ENCODE data around the gene CPSF2. TPM values are rescaled to one million over a fixed set of nuclear protein-coding genes. Genes with fewer than 3 reads are reported as not detected.

Gene CPSF2
- total RNA-seq (10 to 100 TPM; 25.1 to 67.7 (median 46.7) TPM), polyA plus RNA-seq (10 to 100 TPM in 1 of 3 donors, 1 to 10 TPM in 2; 4.3 to 70.4 (median 6.9) TPM)
- long read RNA-seq, donor 1, full-length matches to known transcripts: 2 of 11 reads
- long read RNA-seq, donor 1, partial matches to known transcripts: 9 of 11 reads
- long read RNA-seq, donor 1, other reads (novel, unspliced or antisense): 0 of 11 reads
- long read RNA-seq, donor 2, full-length matches to known transcripts: 1 of 1 reads
- long read RNA-seq, donor 2, partial matches to known transcripts: 0 of 1 reads
- long read RNA-seq, donor 2, other reads (novel, unspliced or antisense): 0 of 1 reads
- long read RNA-seq, donor 3: 0 reads
- long read RNA-seq, donor 4, full-length matches to known transcripts: 3 of 14 reads
- long read RNA-seq, donor 4, partial matches to known transcripts: 11 of 14 reads
- long read RNA-seq, donor 4, other reads (novel, unspliced or antisense): 0 of 14 reads
- long read RNA-seq, donor 5, full-length matches to known transcripts: 16 of 24 reads
- long read RNA-seq, donor 5, partial matches to known transcripts: 4 of 24 reads
- long read RNA-seq, donor 5, other reads (novel, unspliced or antisense): 4 of 24 reads
- long read RNA-seq, donor 6, full-length matches to known transcripts: 3 of 11 reads
- long read RNA-seq, donor 6, partial matches to known transcripts: 6 of 11 reads
- long read RNA-seq, donor 6, other reads (novel, unspliced or antisense): 2 of 11 reads
- long read RNA-seq, donor 7: 0 reads
- long read RNA-seq, donor 8, full-length matches to known transcripts: 2 of 2 reads
- long read RNA-seq, donor 8, partial matches to known transcripts: 0 of 2 reads
- long read RNA-seq, donor 8, other reads (novel, unspliced or antisense): 0 of 2 reads
- long read RNA-seq, donor 9, full-length matches to known transcripts: 4 of 4 reads
- long read RNA-seq, donor 9, partial matches to known transcripts: 0 of 4 reads
- long read RNA-seq, donor 9, other reads (novel, unspliced or antisense): 0 of 4 reads
- long read RNA-seq, donor 10: 0 reads

- H3K36me3 ChIP-seq (replicated peaks in 1 of 2): peaks cover 0 to 22% of the 10 kb centered on the region in 2 donors
- intact Hi-C loops (cut with DNase I): no loop called here
- H3K4me3 ChIP-seq: peak within 1 kb of the TSS; percentile 60 to 100 (median 78)
- no peaks in the 10 kb centered on the region for H3K27me3 ChIP-seq
- 0 to 1% (median 0%) methylated on average over 33 to 55 of the region's 55 CpGs for WGBS, 4 donors
- peaks cover 10 to 43% of the 10 kb centered on the region in 2 donors for H3K4me1 ChIP-seq (replicated peaks in 1 of 2)
- no peaks in the 10 kb centered on the region for H3K9me3 ChIP-seq (replicated peaks in 1 of 3)
- H3K27ac ChIP-seq: peak within 1 kb of the TSS; percentile 89 to 96 (median 93)
- TF ChIP-seq POLR2A (IDR thresholded peaks at IDR 0.05) (peak; percentile 37 to 57), CTCF (IDR thresholded peaks at IDR 0.05) (peak in 4 of 6 experiments; percentile 2 to 46 (median 30))
- DNase-seq: peak; percentile 82 to 88 (median 86)
These were observed at the start of gene CPSF2, which contains the start of gene NDUFB1 for GRCh38 chr14:92121670-92122350. Gene CPSF2, plus strand, starts transcription at chr14:92121969. Its CDS starts 9,016 bp downstream, at chr14:92130985. Gene NDUFB1, minus strand, starts transcription at chr14:92121706. Its CDS starts 4,069 bp downstream, at chr14:92117637.

- no peaks in the 10 kb centered on the region for H3K4me1 ChIP-seq (replicated peaks in 1 of 2)
- intact Hi-C loops (cut with DNase I): no loop called here
- H3K27me3 ChIP-seq: no peaks in the 10 kb centered on the region
- H3K27ac ChIP-seq: no peak overlapping the region
- DNase-seq: no peak
- TF ChIP-seq CTCF (IDR thresholded peaks at IDR 0.05): no peak
- no peak for TF ChIP-seq POLR2A (IDR thresholded peaks at IDR 0.05)
- peaks cover 0 to 27% of the 10 kb centered on the region in 2 donors for H3K36me3 ChIP-seq (replicated peaks in 1 of 2)
- no peak overlapping the region for H3K4me3 ChIP-seq
- H3K9me3 ChIP-seq (replicated peaks in 1 of 3): no peaks in the 10 kb centered on the region
These were observed 47.2 kb upstream of the CPSF2 start for GRCh38 chr14:92074555-92074954.

- Histone ChIP-seq H3K4me1 (replicated peaks in 1 of 2) (no peaks in the 10 kb centered on the region), H3K4me3 (no peak overlapping the region), H3K36me3 (replicated peaks in 1 of 2) (peaks cover 0 to 15% of the 10 kb centered on the region in 2 donors), H3K9me3 (replicated peaks in 1 of 3) (no peaks in the 10 kb centered on the region), H3K27ac (no peak overlapping the region), H3K27me3 (no peaks in the 10 kb centered on the region)
- intact Hi-C loops (cut with DNase I): no loop called here
- DNase-seq: no peak
- WGBS, 4 donors: 95 to 97% (median 96%) methylated on average over 5 of the region's 5 CpGs
- TF ChIP-seq CTCF (IDR thresholded peaks at IDR 0.05) (no peak), POLR2A (IDR thresholded peaks at IDR 0.05) (no peak)
These were observed 33.3 kb upstream of the CPSF2 start for GRCh38 chr14:92088494-92088893.
